Uterus (tissue), 2 donors: Measurements from ENCODE around the gene STX18.

Experiments
- CTCF ChIP-seq, 4 experiments: fragments of 200-600 bp in 2 of 4; fragments of 450-650 bp in 2 of 4; sonication (generic) in 2 of 4; IDR thresholded peaks; one replicate each; pipeline ENCODE4 v1.5.1; 2016 to 2019; ENCODE audit warnings: antibody characterized with exemption in 4 of 4, mild to moderate bottlenecking in 2 of 4, moderate library complexity in 1 of 4
- POLR2A ChIP-seq, 2 donors: fragments of 450-650 bp; IDR thresholded peaks; one replicate each; pipeline ENCODE4 v1.6.1; 2016; ENCODE audit warnings: antibody characterized with exemption in 2 of 2, mild to moderate bottlenecking in 1 of 2, moderate library complexity in 1 of 2

GRCh38 chr4:4386296-4386735 is 155.5 kb downstream of the STX18 start:
- TF ChIP-seq CTCF (IDR thresholded peaks at IDR 0.05) (no peak), POLR2A (IDR thresholded peaks at IDR 0.05) (no peak)
